Sigmoid colon (tissue), 7 donors: Measurements from ENCODE around the gene KDM5C. TPM values are rescaled to one million over a fixed set of nuclear protein-coding genes. Genes with fewer than 3 reads are reported as not detected.

Source experiments
- DNase-seq: peaks from one replicate; pipeline ENCODE4 v3.0.0-alpha.2; 2019
- H3K27ac ChIP-seq, 4 donors: fragments of 200-600 bp; sonication (generic); one replicate each; pipeline ENCODE4 v1.5.1; 2016 to 2019; ENCODE audit warnings: mild to moderate bottlenecking in 1 of 4
- H3K27me3 ChIP-seq, 3 donors: fragments of 200-600 bp; sonication (generic); one replicate each; pipeline ENCODE4 v1.5.1; 2019; ENCODE audit warnings: mild to moderate bottlenecking in 1 of 3
- H3K36me3 ChIP-seq, 4 donors: fragments of 200-600 bp; sonication (generic); one replicate each; pipeline ENCODE4 v1.5.1; 2016 to 2019
- H3K4me1 ChIP-seq, 4 donors: fragments of 200-600 bp; sonication (generic); one replicate each; pipeline ENCODE4 v1.5.1; 2017 to 2019
- H3K4me3 ChIP-seq, 4 donors: fragments of 200-600 bp; sonication (generic); one replicate each; pipeline ENCODE4 v1.5.1; 2017 to 2019; ENCODE audit warnings: mild to moderate bottlenecking in 2 of 4, moderate library complexity in 1 of 4
- H3K9me3 ChIP-seq, 4 donors: fragments of 200-600 bp in 3 of 4; sonication (generic) in 3 of 4; one replicate each; pipeline versions ENCODE4 v1.5.1 to v1.6.1; 2013 to 2019
- CTCF ChIP-seq, 4 experiments: fragments of 450-650 bp in 3 of 4; fragments of 200-600 bp in 1 of 4; IDR thresholded peaks; one replicate each; pipeline ENCODE4 v1.5.1; 2016 to 2019; ENCODE audit warnings: antibody characterized with exemption in 4 of 4, mild to moderate bottlenecking in 3 of 4, moderate library complexity in 2 of 4
- EP300 ChIP-seq, 4 donors: sonication (generic); formaldehyde crosslinking; IDR thresholded peaks; one replicate each; pipeline ENCODE4 v1.6.1; 2017; ENCODE audit warnings: antibody characterized with exemption in 4 of 4
- POLR2A ChIP-seq, 2 donors: fragments of 450-650 bp; IDR thresholded peaks; one replicate each; pipeline ENCODE4 v1.6.1; 2016; ENCODE audit warnings: antibody characterized with exemption in 2 of 2, mild to moderate bottlenecking in 2 of 2, moderate library complexity in 2 of 2
- POLR2AphosphoS5 ChIP-seq, 4 donors: sonication (generic); formaldehyde crosslinking; IDR thresholded peaks; one replicate each; pipeline ENCODE4 v1.6.1; 2017; ENCODE audit warnings: antibody characterized with exemption in 4 of 4
- WGBS, 2 donors: extraction: QIAGEN DNeasy Blood & Tissue Kit; methylation state at CpG; one replicate each; pipeline ENCODE4 v1.1.7; 2013; 5-methylcytosine and 5-hydroxymethylcytosine counted together
- intact Hi-C: fragments of 100-400 bp; cut with DNase I; formaldehyde crosslinking; loops from one replicate; pipeline ENCODE4 v1.15.1; 2023
- polyA plus RNA-seq, 3 donors: library from polyadenylated mRNA; stranded (reverse); fragments of 200-250 nt; gene quantifications; one replicate each; pipeline ENCODE4 v1.2.3, GENCODE V29; 2013
- total RNA-seq, 4 donors: library from RNA; depleted of rRNA; stranded (reverse); fragments of >200 nt; gene quantifications; one replicate each; pipeline ENCODE4 v1.1.0, GENCODE V29; 2016
- donor health status: healthy with polysubstance abuse.
- donor health status: Bipolar disorder and iron deficiency.
- donor health status: healthy.

Gene KDM5C
- total and polyA plus RNA-seq, 7 donors, result 15.6 to 73.4 (median 42.1) TPM

DNA sequence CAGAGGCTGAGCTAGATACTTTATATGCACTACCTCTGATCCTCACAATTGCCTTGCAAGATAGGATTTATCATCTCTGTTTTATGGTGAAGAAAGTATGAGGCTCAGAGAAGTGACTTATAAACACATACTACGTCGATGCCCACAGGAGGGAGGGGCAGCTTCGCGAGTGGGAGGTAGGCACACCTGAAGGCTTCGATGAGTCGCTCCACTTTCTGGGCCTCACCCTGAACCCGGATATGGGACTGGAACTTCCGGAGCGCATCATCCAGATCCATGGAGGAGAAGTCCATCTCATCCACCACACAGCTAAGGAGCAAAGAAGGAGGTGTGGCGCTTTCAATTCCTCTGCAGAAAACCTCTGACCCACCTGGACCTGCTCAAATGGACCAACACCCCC lies 22.9 kb upstream of the KDM5C start:
- TF ChIP-seq EP300 (IDR thresholded peaks at IDR 0.05) (no peak), POLR2AphosphoS5 (IDR thresholded peaks at IDR 0.05) (no peak), POLR2A (IDR thresholded peaks at IDR 0.05) (no peak), CTCF (IDR thresholded peaks at IDR 0.05) (no peak)
- Histone ChIP-seq H3K4me1 (no peaks in the 10 kb centered on the region), H3K27me3 (no peaks in the 10 kb centered on the region), H3K9me3 (no peaks in the 10 kb centered on the region), H3K4me3 (no peak overlapping the region), H3K27ac (no peak overlapping the region), H3K36me3 (peaks cover 0 to 35% (median 2%) of the 10 kb centered on the region in 4 donors)
- no peak for DNase-seq
- intact Hi-C loops, result no loop called here
- 92 to 94% methylated on average over 10 of the region's 10 CpGs for WGBS, 2 donors

- peaks cover 0 to 42% (median 3%) of the 10 kb centered on the region in 4 donors for H3K36me3 ChIP-seq
- intact Hi-C loops, result no loop called here
- no peaks in the 10 kb centered on the region for H3K4me1 ChIP-seq
- no peak for DNase-seq
- WGBS, 2 donors, result 89 to 92% methylated on average over 2 of the region's 2 CpGs
- no peak overlapping the region for H3K27ac ChIP-seq
- no peak for TF ChIP-seq CTCF (IDR thresholded peaks at IDR 0.05)
- TF ChIP-seq EP300 (IDR thresholded peaks at IDR 0.05), result no peak
- no peak for TF ChIP-seq POLR2AphosphoS5 (IDR thresholded peaks at IDR 0.05)
- no peak for TF ChIP-seq POLR2A (IDR thresholded peaks at IDR 0.05)
- no peaks in the 10 kb centered on the region for H3K9me3 ChIP-seq
- no peaks in the 10 kb centered on the region for H3K27me3 ChIP-seq
- H3K4me3 ChIP-seq, result no peak overlapping the region
Observed at GRCh38 chrX:53246231-53246630, 21.2 kb upstream of the KDM5C start.

DNA sequence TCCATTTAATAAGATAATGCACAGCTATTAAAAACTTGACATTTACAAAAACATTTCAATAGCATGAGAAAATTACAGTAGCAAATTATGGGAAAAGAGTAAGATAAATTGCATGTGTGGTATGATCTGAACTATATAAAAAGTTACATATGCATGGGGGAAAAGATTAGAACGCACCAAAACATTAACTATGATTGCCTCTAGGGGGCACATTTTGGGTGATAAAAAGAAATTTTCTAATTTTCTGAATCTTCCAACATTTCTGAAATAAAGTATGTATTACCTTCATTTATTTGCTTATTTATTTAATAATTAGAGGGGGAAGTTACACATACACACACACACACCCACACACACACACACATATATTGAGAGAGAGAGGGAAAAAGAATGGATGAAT lies 19.6 kb upstream of the KDM5C start:
- Histone ChIP-seq H3K4me3 (no peak overlapping the region), H3K27me3 (no peaks in the 10 kb centered on the region), H3K27ac (no peak overlapping the region), H3K4me1 (no peaks in the 10 kb centered on the region), H3K36me3 (peaks cover 0 to 44% (median 3%) of the 10 kb centered on the region in 4 donors), H3K9me3 (no peaks in the 10 kb centered on the region)
- TF ChIP-seq CTCF (IDR thresholded peaks at IDR 0.05) (no peak), EP300 (IDR thresholded peaks at IDR 0.05) (no peak), POLR2A (IDR thresholded peaks at IDR 0.05) (no peak), POLR2AphosphoS5 (IDR thresholded peaks at IDR 0.05) (no peak)
- WGBS, 2 donors, result 59 to 71% methylated on average over 1 of the region's 1 CpG
- intact Hi-C loops, result no loop called here
- no peak for DNase-seq

DNA sequence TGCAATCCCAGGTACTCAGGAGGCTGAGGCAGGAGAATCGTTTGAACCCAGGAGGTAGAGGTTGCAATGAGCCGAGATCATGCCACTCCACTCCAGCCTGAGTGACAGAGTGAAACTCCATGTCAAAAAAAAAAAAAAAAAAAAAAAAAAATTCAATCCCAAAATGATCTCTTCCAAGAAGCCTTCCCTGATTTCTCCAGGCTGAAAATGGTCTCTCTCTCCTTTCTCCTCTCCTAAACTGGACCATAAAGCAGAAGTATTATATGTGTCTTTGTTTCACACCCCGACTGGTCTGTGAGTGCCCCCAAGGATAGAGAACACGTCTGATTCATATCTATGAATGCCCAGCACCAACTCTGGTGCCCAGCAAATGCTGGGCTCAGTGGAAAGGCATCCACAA lies 17.3 kb upstream of the KDM5C start:
- intact Hi-C loops, result no loop called here
- no peaks in the 10 kb centered on the region for H3K27me3 ChIP-seq
- DNase-seq, result no peak
- H3K4me3 ChIP-seq, result no peak overlapping the region
- H3K4me1 ChIP-seq, result no peaks in the 10 kb centered on the region
- H3K9me3 ChIP-seq, result no peaks in the 10 kb centered on the region
- TF ChIP-seq POLR2A (IDR thresholded peaks at IDR 0.05), result no peak
- 94 to 95% methylated on average over 4 of the region's 4 CpGs for WGBS, 2 donors
- no peak overlapping the region for H3K27ac ChIP-seq
- H3K36me3 ChIP-seq, result peaks cover 0 to 38% (median 3%) of the 10 kb centered on the region in 4 donors

DNA sequence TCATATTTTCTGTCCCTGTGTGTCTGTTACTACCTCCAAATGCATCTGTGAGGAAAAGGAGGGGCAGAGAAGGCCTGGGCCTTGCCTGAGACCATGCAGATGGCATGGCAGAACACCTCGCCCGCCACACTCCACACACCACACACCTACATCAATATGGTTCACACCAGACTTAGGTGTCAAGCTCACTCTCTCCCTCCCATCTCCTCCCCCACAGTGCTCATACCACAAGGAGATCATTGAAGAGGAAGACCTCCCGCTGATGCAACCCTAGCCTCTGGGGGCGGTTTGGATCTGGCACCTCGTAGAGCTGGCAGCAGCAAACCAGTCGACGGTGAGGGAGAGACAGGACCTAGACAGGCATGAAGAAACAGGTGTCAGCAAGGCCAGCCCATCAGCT lies 16.6 kb upstream of the KDM5C start:
- Histone ChIP-seq H3K27ac (no peak overlapping the region), H3K4me1 (no peaks in the 10 kb centered on the region), H3K27me3 (no peaks in the 10 kb centered on the region), H3K36me3 (peaks cover 0 to 33% (median 3%) of the 10 kb centered on the region in 4 donors), H3K4me3 (no peak overlapping the region), H3K9me3 (no peaks in the 10 kb centered on the region)
- WGBS, 2 donors, result 92 to 93% methylated on average over 7 of the region's 7 CpGs
- TF ChIP-seq POLR2A (IDR thresholded peaks at IDR 0.05) (no peak), CTCF (IDR thresholded peaks at IDR 0.05) (no peak), POLR2AphosphoS5 (IDR thresholded peaks at IDR 0.05) (no peak), EP300 (IDR thresholded peaks at IDR 0.05) (no peak)
- intact Hi-C loops, result no loop called here
- no peak for DNase-seq
